ENCODE results near the gene LIM2. TPM values are rescaled to one million over a fixed set of nuclear protein-coding genes. Genes with fewer than 3 reads are reported as not detected.

The LIM2 gene
- total and polyA plus RNA-seq, 2 experiments from 2014 or later: not detected

DNA sequence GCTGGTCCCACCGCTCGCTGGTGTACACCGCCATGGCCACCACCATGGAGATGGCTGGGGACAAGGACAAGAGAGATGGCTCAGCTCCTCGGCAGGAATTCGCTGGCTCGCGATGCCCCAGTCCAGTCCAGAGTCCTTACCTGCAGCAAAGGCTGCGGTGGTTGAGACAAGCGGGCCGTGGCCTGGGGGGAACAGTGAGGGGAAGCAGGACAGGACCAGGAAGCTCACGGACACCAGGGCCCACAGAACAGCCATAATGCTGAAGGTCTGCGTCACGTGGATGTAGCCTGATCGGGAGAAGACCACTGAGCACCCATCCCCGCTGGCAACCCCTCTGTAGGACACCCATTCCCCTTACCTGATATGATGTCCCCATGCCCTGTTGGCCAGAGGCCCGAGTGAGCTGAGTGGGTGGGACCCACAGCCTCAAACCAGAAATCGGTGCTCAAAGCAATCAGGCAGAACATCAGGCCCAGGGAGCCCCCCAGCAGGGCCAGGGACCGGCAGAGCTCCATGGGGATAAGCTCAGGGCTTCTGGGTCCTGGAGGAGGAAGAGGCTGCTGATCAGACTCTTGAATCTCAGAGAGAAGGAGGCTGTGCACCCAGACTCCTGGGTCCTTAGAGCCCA lies 15.6 kb downstream of the LIM2 start:
- no peak for DNase-seq (ENCODE audit: low read depth in 1 of 2, low spot score in 1 of 2)
- H3K9me3 ChIP-seq (ENCODE audit: low read depth): no peaks in the 10 kb centered on the region
- H3K27ac ChIP-seq: no peak overlapping the region
- H3K4me1 ChIP-seq (ENCODE audit: low read depth): peaks cover 4% of the 10 kb centered on the region
- no peaks in the 10 kb centered on the region for H3K36me3 ChIP-seq
- H3K4me3 ChIP-seq: no peak overlapping the region
- TF ChIP-seq CTCF (IDR thresholded peaks at IDR 0.05; ENCODE audit: low read depth, low read length): no peak
- H3K27me3 ChIP-seq: no peaks in the 10 kb centered on the region

DNA sequence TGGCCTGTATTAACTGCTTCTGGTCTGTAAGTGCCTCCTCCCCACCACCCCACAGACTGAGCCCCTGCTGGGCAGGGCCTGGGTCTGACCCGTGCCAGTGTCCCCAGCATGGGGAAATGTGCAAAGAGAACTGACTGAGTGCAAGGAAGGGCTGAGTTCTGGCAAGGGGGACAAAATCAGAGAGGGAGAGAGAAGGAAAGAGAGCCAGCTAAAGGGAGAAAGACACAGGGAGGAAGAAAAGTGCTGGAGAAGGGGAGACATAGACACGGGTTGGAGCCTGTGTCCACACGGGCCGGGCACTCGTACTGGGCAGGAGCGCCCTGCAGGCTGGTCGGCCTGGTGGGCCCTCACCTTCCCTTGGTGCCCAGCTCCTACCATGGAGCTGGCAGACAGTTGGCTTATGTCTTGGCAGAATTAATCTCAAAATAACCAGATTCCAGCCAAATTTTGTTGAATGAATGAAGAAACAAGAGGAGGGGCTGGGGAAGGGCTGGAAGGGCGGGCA lies 16.5 kb downstream of the LIM2 start:
- H3K36me3 ChIP-seq: no peaks in the 10 kb centered on the region
- no peak for DNase-seq (ENCODE audit: low read depth in 1 of 2, low spot score in 1 of 2)
- no peak overlapping the region for H3K27ac ChIP-seq
- no peaks in the 10 kb centered on the region for H3K27me3 ChIP-seq
- no peak for TF ChIP-seq CTCF (IDR thresholded peaks at IDR 0.05; ENCODE audit: low read depth, low read length)
- H3K4me1 ChIP-seq (ENCODE audit: low read depth): peaks cover 4% of the 10 kb centered on the region
- no peaks in the 10 kb centered on the region for H3K9me3 ChIP-seq (ENCODE audit: low read depth)
- H3K4me3 ChIP-seq: no peak overlapping the region

DNA sequence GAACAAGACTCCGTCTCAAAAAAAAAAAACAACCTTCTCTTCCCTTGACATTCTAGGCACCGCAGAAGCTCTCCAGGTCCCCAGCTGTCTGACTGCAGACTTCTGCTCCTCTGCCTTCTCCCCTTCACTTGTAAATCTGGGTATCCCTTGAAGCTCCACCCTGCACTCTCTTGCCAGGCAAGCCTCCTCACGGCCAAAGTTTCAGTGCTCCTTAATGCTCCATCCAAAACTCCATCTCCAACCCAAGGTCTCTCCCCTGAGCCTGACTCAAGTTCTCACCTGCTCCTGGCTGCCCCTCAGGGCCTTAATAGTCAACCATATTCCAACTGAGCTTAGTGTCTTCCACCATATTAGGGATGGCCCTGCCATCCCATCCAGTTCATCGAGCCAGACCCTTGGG lies 17.5 kb downstream of the LIM2 start:
- no peak overlapping the region for H3K27ac ChIP-seq
- DNase-seq (ENCODE audit: low read depth in 1 of 2, low spot score in 1 of 2): no peak

GRCh38 chr19:51368366-51369282 lies 19.1 kb downstream of the LIM2 start, which contains the start of gene CLDND2:
Gene CLDND2 (minus strand): TSS chr19:51369003. CDS start chr19:51368577, 426 bp downstream.
- no peak for TF ChIP-seq CTCF (IDR thresholded peaks at IDR 0.05; ENCODE audit: low read depth, low read length)
- Histone ChIP-seq H3K36me3 (no peaks in the 10 kb centered on the region), H3K9me3 (ENCODE audit: low read depth) (no peaks in the 10 kb centered on the region), H3K4me3 (peak within 1 kb of the TSS; percentile 55), H3K4me1 (ENCODE audit: low read depth) (peaks cover 8% of the 10 kb centered on the region), H3K27ac (peak within 1 kb of the TSS; percentile 55), H3K27me3 (no peaks in the 10 kb centered on the region)
- DNase-seq (ENCODE audit: low read depth in 1 of 2, low spot score in 1 of 2): no peak

More for the DNA sequence above, 17.5 kb downstream of the LIM2 start:
- H3K27me3 ChIP-seq: no peaks in the 10 kb centered on the region
- H3K4me3 ChIP-seq: no peak overlapping the region
- H3K9me3 ChIP-seq (ENCODE audit: low read depth): no peaks in the 10 kb centered on the region
- no peak for TF ChIP-seq CTCF (IDR thresholded peaks at IDR 0.05; ENCODE audit: low read depth, low read length)
- peaks cover 5% of the 10 kb centered on the region for H3K4me1 ChIP-seq (ENCODE audit: low read depth)
- no peaks in the 10 kb centered on the region for H3K36me3 ChIP-seq

GRCh38 chr19:51367565-51368365 lies 20.0 kb downstream of the LIM2 start:
- H3K9me3 ChIP-seq (ENCODE audit: low read depth): no peaks in the 10 kb centered on the region
- peaks cover 8% of the 10 kb centered on the region for H3K4me1 ChIP-seq (ENCODE audit: low read depth)
- no peak for TF ChIP-seq CTCF (IDR thresholded peaks at IDR 0.05; ENCODE audit: low read depth, low read length)
- peak overlapping the region; percentile 55 for H3K4me3 ChIP-seq
- peak overlapping the region; percentile 90 for H3K27ac ChIP-seq
- peak; percentile 99 to 100 for DNase-seq (ENCODE audit: low read depth in 1 of 2, low spot score in 1 of 2)
- H3K27me3 ChIP-seq: no peaks in the 10 kb centered on the region
- H3K36me3 ChIP-seq: no peaks in the 10 kb centered on the region

Data from cardiac muscle cell (in vitro differentiated cells and primary cell).